Activated naive CD4-positive, alpha-beta T cell treated with anti-CD3 and anti-CD28 coated beads, Interleukin-2, amount 10 ng/mL, durations not matched to agents 7 days and 5 days (primary cell): ENCODE results near the gene DNLZ.
A peak's percentile ranks its signal among the peaks of the same experiment; 100 is the strongest.

Source experiments
- CTCF ChIA-PET: fragments of 350-600 bp; sonication (Branson Sonifier 250); formaldehyde crosslinking; loops from one replicate; lab custom pipeline; 2021; ENCODE audit warnings: antibody characterized with exemption; lab: Charles Lee
- DNase-seq: peaks from one replicate; pipeline ENCODE4 v3.0.0-alpha.2; 2020
- H3K27ac Mint-ChIP-seq: one replicate; pipeline ENCODE4 v1.8.0; 2021; ENCODE audit warnings: mild to moderate bottlenecking, moderate library complexity, mixed read lengths
- H3K27me3 Mint-ChIP-seq: one replicate; pipeline ENCODE4 v1.8.0; 2021; ENCODE audit warnings: mild to moderate bottlenecking, mixed read lengths
- H3K36me3 Mint-ChIP-seq: one replicate; pipeline ENCODE4 v1.8.0; 2021; ENCODE audit warnings: mixed read lengths
- H3K4me1 Mint-ChIP-seq: one replicate; pipeline ENCODE4 v1.8.0; 2021; ENCODE audit warnings: mixed read lengths
- H3K4me3 Mint-ChIP-seq: one replicate; pipeline ENCODE4 v1.8.0; 2021; ENCODE audit warnings: mild to moderate bottlenecking, moderate library complexity, mixed read lengths
- H3K9me3 Mint-ChIP-seq: one replicate; pipeline ENCODE4 v1.8.0; 2021; ENCODE audit warnings: mixed read lengths

The DNLZ gene

DNA sequence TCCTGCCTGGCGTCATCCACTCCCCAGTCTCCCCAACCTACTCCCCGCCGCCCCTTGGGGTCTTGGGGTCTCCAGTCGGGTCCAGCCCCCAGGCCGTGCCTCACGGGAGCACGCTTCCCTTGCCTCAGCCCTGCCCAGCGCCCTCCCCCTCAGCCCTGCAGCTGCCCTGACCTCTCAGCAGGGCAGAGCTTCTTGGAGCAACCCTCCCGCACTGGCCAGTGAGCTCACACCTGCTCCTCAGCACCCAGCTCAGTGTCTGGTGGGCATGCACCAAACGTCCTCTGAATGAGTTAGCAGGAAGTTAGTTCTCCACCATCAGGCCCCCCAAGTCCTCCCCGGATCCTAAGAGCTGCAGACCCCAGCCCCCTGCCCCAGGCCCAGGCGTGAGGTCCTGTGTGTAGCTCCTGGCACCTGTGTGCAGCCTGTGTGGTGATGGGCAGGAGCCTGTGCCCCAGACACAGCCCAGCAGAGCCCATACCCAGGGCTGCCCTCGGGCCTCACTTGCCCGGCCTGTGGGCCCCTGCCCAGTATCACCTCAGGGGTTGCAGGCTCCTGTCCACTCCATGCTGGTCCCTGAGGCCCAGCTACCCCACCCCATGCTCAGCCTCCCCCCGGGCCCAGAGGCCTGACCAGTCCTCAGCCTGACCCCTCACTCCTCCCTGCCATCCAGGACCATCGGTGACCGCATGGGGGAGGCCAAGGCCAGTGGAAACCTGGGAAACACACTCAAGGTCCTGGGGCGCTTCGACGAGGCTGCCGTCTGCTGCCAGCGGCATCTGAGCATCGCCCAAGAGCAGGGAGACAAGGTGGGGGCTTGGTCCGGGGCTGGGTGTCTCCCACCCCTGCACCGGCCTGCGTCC, 28.0 kb downstream of the DNLZ start:
- Mint-ChIP-seq H3K9me3 (no peaks in the 10 kb centered on the region), H3K4me3 (no peak overlapping the region), H3K27me3 (no peaks in the 10 kb centered on the region), H3K4me1 (no peaks in the 10 kb centered on the region), H3K27ac (no peak overlapping the region), H3K36me3 (no peaks in the 10 kb centered on the region)
- CTCF ChIA-PET, result interaction anchor here (0.6 to 0.8 kb wide), 2 partner anchors 12 to 54 kb away, joined by 3 read pairs; no protein-coding TSS in a partner anchor
- no peak for DNase-seq

DNA sequence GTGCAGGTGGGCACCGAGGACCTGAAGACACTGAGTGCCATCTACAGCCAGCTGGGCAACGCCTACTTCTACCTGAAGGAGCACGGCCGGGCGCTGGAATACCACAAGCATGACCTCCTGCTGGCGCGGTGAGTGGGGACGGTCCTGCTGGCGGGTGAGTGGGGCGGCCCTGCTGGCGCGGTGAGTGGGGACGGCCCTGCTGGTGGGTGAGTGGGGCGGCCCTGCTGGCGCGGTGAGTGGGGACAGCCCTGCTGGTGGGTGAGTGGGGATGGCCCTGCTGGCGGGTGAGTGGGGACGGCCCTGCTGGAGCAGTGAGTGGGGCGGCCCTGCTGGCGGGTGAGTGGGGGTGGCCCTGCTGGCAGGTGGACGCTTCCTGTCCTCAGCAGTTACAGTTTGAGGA, 29.0 kb downstream of the DNLZ start:
- Mint-ChIP-seq H3K4me3 (no peak overlapping the region), H3K27me3 (no peaks in the 10 kb centered on the region), H3K36me3 (no peaks in the 10 kb centered on the region), H3K27ac (no peak overlapping the region), H3K4me1 (no peaks in the 10 kb centered on the region), H3K9me3 (no peaks in the 10 kb centered on the region)
- DNase-seq, result no peak
- CTCF ChIA-PET, result no interaction called here

DNA sequence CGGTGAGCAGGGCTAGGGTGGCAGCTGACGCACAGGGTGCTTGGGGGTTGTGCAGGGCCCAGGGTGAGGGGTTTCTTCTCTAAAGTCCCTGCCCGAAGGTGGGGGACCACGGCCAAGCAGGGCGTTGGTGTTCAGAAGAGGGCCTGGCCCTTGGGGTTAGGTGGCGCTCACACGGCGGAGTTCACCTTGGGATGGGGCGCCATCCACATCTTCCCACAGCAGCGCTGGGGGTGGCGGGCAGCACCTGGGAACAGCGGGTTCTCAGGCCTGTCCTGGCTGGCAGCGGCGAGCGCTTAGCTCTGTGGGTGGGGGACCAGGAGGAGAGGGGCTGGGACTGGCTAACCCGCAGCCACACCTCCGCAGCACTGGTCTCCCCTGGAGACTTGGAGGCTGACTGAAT, 30.1 kb downstream of the DNLZ start:
- no peak overlapping the region for H3K27ac Mint-ChIP-seq
- CTCF ChIA-PET, result no interaction called here
- peaks cover 4% of the 10 kb centered on the region for H3K27me3 Mint-ChIP-seq
- H3K4me3 Mint-ChIP-seq, result no peak overlapping the region
- no peaks in the 10 kb centered on the region for H3K9me3 Mint-ChIP-seq
- peaks cover 2% of the 10 kb centered on the region for H3K4me1 Mint-ChIP-seq
- DNase-seq, result no peak
- H3K36me3 Mint-ChIP-seq, result no peaks in the 10 kb centered on the region

DNA sequence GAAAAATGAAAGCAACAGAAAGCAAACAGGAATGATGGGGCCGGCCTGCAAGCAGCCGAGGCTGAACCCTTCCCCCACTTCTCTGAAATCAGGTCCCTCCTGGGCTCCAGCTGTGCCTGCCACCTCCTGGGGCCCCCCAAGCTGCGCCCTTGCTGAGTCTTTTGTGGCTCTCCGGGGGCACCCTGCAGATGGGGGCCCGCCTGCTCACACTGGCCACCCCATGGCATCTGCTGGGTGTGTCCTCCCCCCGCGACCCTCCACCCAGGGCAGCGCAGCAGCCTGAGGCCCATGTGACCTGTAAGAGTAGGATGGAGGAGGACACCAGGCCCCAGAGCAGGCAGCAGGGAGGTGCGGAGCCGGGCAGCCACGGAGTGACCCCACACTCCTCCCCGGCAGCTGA, 30.5 kb downstream of the DNLZ start:
- H3K4me1 Mint-ChIP-seq, result peaks cover 2% of the 10 kb centered on the region
- no peak for DNase-seq
- H3K27me3 Mint-ChIP-seq, result peaks cover 9% of the 10 kb centered on the region
- CTCF ChIA-PET, result no interaction called here
- H3K9me3 Mint-ChIP-seq, result no peaks in the 10 kb centered on the region
- no peak overlapping the region for H3K4me3 Mint-ChIP-seq
- H3K36me3 Mint-ChIP-seq, result no peaks in the 10 kb centered on the region
- no peak overlapping the region for H3K27ac Mint-ChIP-seq

DNA sequence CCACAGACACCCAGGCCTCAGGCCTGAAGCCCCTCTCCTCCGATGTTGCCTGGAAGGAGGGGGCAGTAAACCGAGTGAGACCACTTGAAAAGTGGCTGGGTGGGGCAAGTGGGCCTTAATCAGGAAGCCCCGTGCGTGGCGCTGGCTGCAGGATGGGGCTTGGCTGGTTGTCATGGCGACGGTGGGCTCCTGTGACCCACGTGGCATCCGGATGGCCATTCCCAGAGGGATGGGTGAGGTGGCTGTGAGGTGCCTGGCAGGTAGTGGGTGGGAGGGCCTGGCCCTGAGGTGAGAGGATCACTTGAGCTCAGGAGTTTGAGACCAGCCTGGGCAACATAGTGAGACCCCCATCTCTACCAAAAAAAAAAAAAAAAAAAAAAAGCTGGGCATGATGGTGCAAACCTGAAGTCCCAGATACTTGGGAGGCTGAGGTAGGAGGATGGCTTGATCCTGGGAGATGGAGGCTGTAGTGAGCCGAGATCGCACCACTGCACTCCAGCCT, 31.0 kb downstream of the DNLZ start:
- peaks cover 9% of the 10 kb centered on the region for H3K27me3 Mint-ChIP-seq
- peaks cover 2% of the 10 kb centered on the region for H3K4me1 Mint-ChIP-seq
- H3K36me3 Mint-ChIP-seq, result no peaks in the 10 kb centered on the region
- H3K27ac Mint-ChIP-seq, result no peak overlapping the region
- H3K9me3 Mint-ChIP-seq, result no peaks in the 10 kb centered on the region
- CTCF ChIA-PET, result no interaction called here
- no peak overlapping the region for H3K4me3 Mint-ChIP-seq
- DNase-seq, result no peak

DNA sequence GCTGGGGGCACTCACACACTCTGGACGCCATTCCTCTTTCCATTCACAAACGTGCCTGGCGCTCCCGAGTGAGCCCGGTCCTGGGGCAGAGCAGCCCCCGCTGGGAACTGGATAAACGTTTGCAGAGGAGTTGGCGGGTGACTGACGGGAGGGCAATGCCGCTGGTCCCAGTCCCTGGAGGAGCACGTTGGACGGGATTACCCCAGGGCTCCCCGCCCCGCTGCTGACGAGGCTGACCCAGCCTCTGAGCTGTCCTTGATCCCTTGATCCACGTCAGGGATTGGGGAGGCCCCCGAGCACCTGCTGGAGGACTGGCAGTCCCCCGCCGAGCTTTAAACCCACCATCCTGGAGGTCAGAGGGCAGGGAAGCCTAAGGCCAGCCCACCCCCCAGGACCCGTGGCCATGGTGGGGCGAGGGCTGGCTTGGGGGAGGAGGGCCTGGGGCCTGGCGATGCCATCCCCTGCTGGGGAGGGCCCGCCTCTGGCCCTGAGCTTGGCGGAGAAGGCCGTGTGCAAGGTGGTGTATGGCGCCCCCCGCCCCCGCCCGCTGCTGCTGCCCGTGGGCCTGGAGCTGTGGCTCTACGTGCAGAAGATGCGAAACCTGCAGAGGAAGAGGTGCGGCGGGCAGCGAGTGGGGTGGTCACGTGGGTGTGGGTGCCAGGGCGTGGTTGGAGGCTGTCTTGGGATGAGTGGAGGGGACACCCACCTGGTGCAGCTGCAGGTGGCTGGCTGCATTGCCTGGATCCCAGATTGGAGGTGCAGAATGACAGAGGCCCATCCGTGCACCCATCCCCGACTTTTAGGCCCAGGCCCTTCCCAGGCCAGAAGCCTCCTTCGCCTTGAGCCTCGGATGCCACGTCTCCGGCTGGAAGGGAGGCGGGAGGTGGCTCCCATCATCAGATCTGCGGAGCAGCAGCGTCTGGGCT, 31.7 kb downstream of the DNLZ start:
- no peaks in the 10 kb centered on the region for H3K36me3 Mint-ChIP-seq
- DNase-seq, result no peak
- H3K4me1 Mint-ChIP-seq, result peaks cover 2% of the 10 kb centered on the region
- peaks cover 11% of the 10 kb centered on the region for H3K27me3 Mint-ChIP-seq
- CTCF ChIA-PET, result no interaction called here
- no peaks in the 10 kb centered on the region for H3K9me3 Mint-ChIP-seq
- H3K4me3 Mint-ChIP-seq, result no peak overlapping the region
- no peak overlapping the region for H3K27ac Mint-ChIP-seq

DNA sequence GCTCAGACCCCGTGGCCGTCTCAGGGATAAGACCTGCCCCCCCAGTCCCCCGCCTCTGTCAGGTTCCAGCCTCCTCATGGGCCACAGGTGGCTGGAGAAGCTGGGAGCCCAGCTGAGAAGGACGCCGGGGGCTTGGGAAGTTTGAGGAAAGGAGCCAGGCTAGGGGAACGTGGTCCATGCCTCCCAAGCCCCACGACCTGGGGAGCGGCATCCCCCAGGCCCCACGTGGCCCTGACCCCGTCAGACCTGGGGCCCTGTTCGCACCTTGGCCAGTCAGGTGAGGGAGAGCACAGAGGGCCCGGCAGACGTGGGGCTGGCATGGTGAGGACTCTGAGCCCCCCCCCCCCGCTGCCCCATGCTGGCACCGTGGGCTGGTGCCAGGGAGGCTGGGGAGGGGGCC, 32.5 kb downstream of the DNLZ start:
- no peak overlapping the region for H3K4me3 Mint-ChIP-seq
- H3K27me3 Mint-ChIP-seq, result peaks cover 18% of the 10 kb centered on the region
- H3K27ac Mint-ChIP-seq, result no peak overlapping the region
- no peaks in the 10 kb centered on the region for H3K36me3 Mint-ChIP-seq
- no peak for DNase-seq
- CTCF ChIA-PET, result no interaction called here
- H3K9me3 Mint-ChIP-seq, result no peaks in the 10 kb centered on the region
- H3K4me1 Mint-ChIP-seq, result peaks cover 2% of the 10 kb centered on the region

DNA sequence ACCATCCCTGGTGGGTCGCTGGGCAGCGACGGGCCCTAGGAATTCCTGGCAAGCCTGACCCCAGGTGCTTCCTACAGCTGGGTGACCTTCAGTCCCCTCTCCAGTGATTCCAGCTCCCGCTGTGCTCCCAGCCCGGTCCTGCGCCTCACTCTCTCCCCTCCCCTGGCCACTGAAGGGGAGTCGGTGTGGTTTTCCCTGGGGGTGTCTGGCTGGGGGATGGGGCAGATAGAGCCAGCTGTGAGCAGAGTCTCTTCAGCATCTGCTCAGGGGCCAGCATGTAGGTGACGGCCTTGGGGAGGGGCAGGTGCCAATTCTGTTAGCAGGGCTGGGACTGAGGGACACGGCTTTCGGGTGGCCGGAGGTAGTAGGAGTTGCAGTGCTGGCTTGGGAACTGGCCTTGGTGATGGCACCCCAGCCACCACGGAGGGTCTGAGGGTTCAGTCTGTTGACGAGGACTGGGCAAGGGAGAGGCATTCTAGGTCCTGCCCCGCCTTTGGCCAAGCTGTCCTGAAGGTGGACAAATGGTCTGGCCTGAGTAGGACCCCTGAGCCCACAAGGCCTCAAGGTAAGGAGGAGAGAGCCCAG, 33.0 kb downstream of the DNLZ start:
- Mint-ChIP-seq H3K9me3 (no peaks in the 10 kb centered on the region), H3K36me3 (no peaks in the 10 kb centered on the region), H3K4me1 (peaks cover 2% of the 10 kb centered on the region), H3K4me3 (no peak overlapping the region), H3K27ac (no peak overlapping the region), H3K27me3 (peaks cover 23% of the 10 kb centered on the region)
- DNase-seq, result no peak
- CTCF ChIA-PET, result no interaction called here

DNA sequence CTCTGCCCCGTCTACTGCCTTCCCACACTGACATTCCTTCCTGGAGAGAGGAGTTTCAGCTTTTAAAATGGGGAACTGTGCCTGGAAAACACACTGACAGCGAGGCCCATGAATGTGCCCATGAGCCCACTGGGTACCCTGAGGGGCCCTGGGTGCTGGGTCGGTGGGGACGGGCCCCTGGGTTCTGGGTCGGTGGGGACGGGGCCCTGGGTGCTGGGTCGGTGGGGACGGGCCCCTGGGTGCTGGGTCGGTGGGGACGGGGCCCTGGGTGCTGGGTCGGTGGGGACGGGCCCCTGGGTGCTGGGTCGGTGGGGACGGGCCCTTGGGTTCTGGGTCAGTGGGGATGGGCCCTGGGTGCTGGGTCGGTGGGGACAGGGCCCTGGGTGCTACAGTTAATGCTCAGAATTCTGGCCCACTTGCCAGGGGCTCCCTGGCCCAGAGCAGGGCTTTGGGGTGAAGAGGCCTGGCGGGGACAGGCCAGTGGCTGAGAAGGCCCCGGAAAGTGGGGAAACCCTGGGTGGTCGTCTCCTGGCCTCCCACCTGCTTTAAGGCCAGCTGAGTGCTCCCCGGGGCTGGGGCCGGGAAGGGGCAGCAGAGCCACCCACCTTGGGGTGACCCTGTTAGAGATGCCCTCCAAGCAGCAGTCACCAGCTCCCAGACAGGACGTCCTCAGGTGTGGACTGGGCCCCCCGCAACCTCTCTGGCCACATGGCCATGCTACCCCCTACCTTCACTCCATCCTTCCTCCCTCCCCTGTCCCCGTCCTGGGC, 33.7 kb downstream of the DNLZ start:
- peaks cover 29% of the 10 kb centered on the region for H3K27me3 Mint-ChIP-seq
- H3K27ac Mint-ChIP-seq, result no peak overlapping the region
- H3K36me3 Mint-ChIP-seq, result no peaks in the 10 kb centered on the region
- CTCF ChIA-PET, result interaction anchor here (1.0 kb wide), 1 partner anchor 18 kb away, joined by 3 read pairs; no protein-coding TSS in a partner anchor
- H3K9me3 Mint-ChIP-seq, result no peaks in the 10 kb centered on the region
- no peak for DNase-seq
- H3K4me3 Mint-ChIP-seq, result no peak overlapping the region
- peaks cover 2% of the 10 kb centered on the region for H3K4me1 Mint-ChIP-seq

DNA sequence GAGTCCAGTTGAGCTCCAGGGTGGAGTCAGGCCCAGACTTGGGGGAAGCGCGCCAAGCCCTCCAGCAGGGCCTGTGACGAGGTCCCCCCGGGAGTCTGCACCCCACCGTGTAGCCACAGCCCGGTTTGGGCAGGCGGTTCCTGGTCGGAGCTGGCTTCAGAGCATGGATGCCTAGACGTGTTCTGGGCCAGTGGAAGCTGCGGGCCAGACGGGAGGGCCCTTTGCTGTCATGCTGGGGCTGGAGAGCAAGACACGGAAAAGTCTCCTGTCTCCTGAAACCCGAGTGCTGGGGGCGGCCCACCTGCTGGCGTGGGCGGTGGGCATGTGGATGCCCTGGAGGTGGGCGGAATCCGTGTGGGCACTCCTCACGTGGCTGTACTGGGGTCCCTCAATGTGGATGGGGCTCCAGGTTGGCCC, 34.3 kb downstream of the DNLZ start:
- Mint-ChIP-seq H3K9me3 (no peaks in the 10 kb centered on the region), H3K4me3 (no peak overlapping the region), H3K27me3 (peaks cover 32% of the 10 kb centered on the region), H3K27ac (no peak overlapping the region), H3K4me1 (peaks cover 2% of the 10 kb centered on the region), H3K36me3 (no peaks in the 10 kb centered on the region)
- CTCF ChIA-PET, result interaction anchor here (1.0 kb wide), 1 partner anchor 17 kb away, joined by 3 read pairs; no protein-coding TSS in a partner anchor
- no peak for DNase-seq

DNA sequence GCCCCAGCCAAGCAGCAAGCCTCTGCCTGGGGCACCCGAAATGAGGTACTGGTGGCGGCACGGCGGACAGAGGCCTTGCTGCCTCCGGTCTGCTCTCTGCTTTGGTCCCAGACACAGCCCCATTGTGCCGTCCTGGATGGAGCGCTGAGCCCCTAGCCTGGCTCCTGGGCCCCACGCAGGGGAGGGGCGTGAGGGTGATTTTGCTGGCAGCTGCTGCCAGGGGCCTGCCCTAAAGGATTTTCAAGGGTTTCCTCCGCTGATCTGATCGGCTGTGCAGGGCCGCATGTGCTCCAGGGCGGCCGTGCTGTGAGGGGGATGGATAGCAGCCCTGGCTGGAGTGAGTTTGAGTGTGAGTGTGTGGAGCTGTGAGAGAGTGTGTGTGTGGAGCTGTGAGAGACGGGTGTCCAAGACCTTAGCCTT, 34.9 kb downstream of the DNLZ start:
- peaks cover 2% of the 10 kb centered on the region for H3K4me1 Mint-ChIP-seq
- H3K4me3 Mint-ChIP-seq, result peak overlapping the region; percentile 58

DNA sequence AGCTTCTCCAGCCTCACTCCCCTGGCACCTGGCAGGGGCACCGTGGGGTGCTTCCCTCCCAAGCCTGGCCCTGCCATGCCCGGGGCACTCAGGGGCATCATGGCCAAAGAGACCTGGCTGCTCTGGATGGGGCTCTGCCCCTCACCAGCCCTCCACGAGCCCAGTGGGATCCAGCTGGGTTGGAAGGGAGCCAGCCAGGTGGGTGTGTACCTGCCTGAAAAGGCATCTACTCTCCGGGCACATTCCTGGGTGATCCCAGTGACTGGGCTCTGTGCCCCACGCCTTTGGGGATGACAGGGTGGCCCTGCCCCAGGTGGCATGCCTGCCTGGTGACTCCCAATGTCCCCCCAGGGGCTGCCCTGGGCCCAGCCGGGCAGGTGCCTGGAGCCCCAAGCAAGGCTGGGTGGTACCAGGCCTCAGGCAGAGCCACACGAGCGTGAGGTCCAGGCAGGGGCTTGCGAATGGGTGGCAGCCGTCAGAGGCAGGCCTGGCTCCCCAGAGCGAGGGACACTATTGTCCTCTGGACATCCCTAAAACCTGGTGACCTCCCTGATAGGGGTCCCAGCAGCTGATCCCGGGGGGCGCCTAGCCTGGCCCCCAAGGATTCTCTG, 35.4 kb downstream of the DNLZ start:
- Mint-ChIP-seq H3K27me3 (peaks cover 43% of the 10 kb centered on the region), H3K4me1 (peaks cover 2% of the 10 kb centered on the region), H3K4me3 (no peak overlapping the region), H3K9me3 (no peaks in the 10 kb centered on the region), H3K36me3 (no peaks in the 10 kb centered on the region), H3K27ac (no peak overlapping the region)
- DNase-seq, result no peak
- CTCF ChIA-PET, result no interaction called here

More for the DNA sequence above, 34.9 kb downstream of the DNLZ start:
- CTCF ChIA-PET, result interaction anchor here (1.0 kb wide), 1 partner anchor 17 kb away, joined by 3 read pairs; no protein-coding TSS in a partner anchor
- no peak overlapping the region for H3K27ac Mint-ChIP-seq
- no peak for DNase-seq
- peaks cover 38% of the 10 kb centered on the region for H3K27me3 Mint-ChIP-seq
- H3K9me3 Mint-ChIP-seq, result no peaks in the 10 kb centered on the region
- H3K36me3 Mint-ChIP-seq, result no peaks in the 10 kb centered on the region

DNA sequence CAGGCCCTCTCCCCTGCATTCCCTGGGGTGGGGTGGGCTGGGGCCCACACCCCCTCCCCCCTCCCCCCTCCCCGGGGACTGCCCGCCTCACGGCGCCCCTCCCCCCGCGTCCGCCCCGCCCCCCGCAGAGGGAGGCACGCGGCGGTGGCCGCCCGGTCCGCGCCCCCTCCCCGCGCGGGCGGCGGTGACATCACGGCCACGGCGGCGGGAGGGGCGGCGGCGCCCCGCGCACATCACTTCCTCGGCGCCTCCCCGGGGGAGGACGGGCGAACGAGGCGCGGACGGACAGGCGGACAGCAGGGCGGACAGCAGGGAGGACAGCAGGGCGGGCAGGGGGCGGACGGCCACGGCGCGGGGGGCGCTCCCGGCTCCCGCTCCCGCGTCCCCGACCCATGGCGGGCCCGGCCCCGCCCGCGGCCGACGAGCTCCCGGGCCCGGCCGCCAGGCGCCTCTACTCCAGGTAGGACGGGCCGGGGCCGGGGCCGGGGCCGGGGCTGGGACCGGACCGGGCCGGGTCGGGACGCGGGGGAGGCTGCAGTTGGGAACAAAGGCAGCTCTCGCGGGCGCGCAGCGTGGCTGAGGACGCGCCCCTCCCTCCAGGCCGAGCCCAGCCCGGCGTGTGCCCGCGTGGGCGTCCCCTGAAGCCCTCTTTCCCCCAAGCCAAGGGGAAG, 36.1 kb downstream of the DNLZ start, which contains the start of gene GPSM1:
Gene GPSM1 (plus strand): TSS at position 236 of the 671 bp plus-strand sequence. CDS start 157 bp downstream, at position 393.
- Mint-ChIP-seq H3K27me3 (peaks cover 48% of the 10 kb centered on the region), H3K4me1 (peaks cover 2% of the 10 kb centered on the region), H3K4me3 (peak within 1 kb of the TSS; percentile 71), H3K9me3 (no peaks in the 10 kb centered on the region), H3K27ac (no peak within 1 kb of the TSS), H3K36me3 (no peaks in the 10 kb centered on the region)
- CTCF ChIA-PET, result no interaction called here
- peak; percentile 64 for DNase-seq
